Stomach (tissue), 4 donors: ENCODE results near the gene FAM120AOS.

ENCODE experiments used
- CTCF ChIP-seq, 7 experiments: fragments of 450-650 bp in 4 of 7; fragments of 200-600 bp in 3 of 7; sonication (generic) in 3 of 7; IDR thresholded peaks; one replicate each; pipeline ENCODE4 v1.5.1; 2016 to 2019; ENCODE audit warnings: antibody characterized with exemption in 7 of 7, control low read depth in 2 of 7, mild to moderate bottlenecking in 1 of 7
- POLR2AphosphoS5 ChIP-seq, 3 donors: sonication (generic); formaldehyde crosslinking; IDR thresholded peaks; one replicate each; pipeline ENCODE4 v1.6.1; 2016; ENCODE audit warnings: antibody characterized with exemption in 3 of 3

GRCh38 chr9:93493949-93494348, 40.6 kb upstream of the FAM120AOS start:
- TF ChIP-seq CTCF (IDR thresholded peaks at IDR 0.05): no peak
- TF ChIP-seq POLR2AphosphoS5 (IDR thresholded peaks at IDR 0.05): no peak
